ENCODE measurements around the gene PDE11A.
"Not testable (repeated sequence)": the region's sequence is repeated elsewhere in the genome, so short reads cannot be mapped to it uniquely, and the experiment has no call there.

Gene PDE11A

GRCh38 chr2:178074123-178075005, 1.8 kb upstream of the PDE11A start:
- no peak for DNase-seq

- no peak for DNase-seq
These were observed 586 bp downstream of the PDE11A start for GRCh38 chr2:178072000-178072382.

GRCh38 chr2:178070824-178071223, 1.8 kb downstream of the PDE11A start:
- DNase-seq: no peak

- peak in 1 of 2 experiments; percentile 12 for DNase-seq
These were observed 3.0 kb downstream of the PDE11A start for GRCh38 chr2:178069551-178069950.

- DNase-seq: no peak
These were observed 3.6 kb downstream of the PDE11A start for GRCh38 chr2:178068823-178069454.

GRCh38 chr2:178066890-178067669, 5.5 kb downstream of the PDE11A start:
- no peak for DNase-seq

- no peak for DNase-seq
These were observed 6.3 kb downstream of the PDE11A start for GRCh38 chr2:178066324-178066723.

GRCh38 chr2:178059681-178060080, 12.9 kb downstream of the PDE11A start:
- no peak for DNase-seq

- no peak for DNase-seq
These were observed 13.5 kb downstream of the PDE11A start for GRCh38 chr2:178059111-178059510.

GRCh38 chr2:178057179-178057680, 15.3 kb downstream of the PDE11A start:
- no peak for DNase-seq

GRCh38 chr2:178056345-178056744, 16.2 kb downstream of the PDE11A start:
- no peak for DNase-seq

- DNase-seq: not testable (repeated sequence)
These were observed 21.3 kb downstream of the PDE11A start for GRCh38 chr2:178051257-178051656.

- no peak for DNase-seq
These were observed 25.2 kb downstream of the PDE11A start for GRCh38 chr2:178047391-178047790.

- no peak for DNase-seq
These were observed 27.7 kb downstream of the PDE11A start for GRCh38 chr2:178044836-178045235.

- no peak for DNase-seq
These were observed 29.3 kb downstream of the PDE11A start for GRCh38 chr2:178043266-178043665.

- not testable (repeated sequence) for DNase-seq
These were observed 39.0 kb downstream of the PDE11A start for GRCh38 chr2:178033583-178033982.

GRCh38 chr2:178029342-178029741, 43.2 kb downstream of the PDE11A start:
- DNase-seq: no peak

GRCh38 chr2:178025551-178026185, 46.9 kb downstream of the PDE11A start:
- no peak for DNase-seq

GRCh38 chr2:178018141-178018540, 54.4 kb downstream of the PDE11A start:
- DNase-seq: no peak

GRCh38 chr2:178016612-178017011, 56.0 kb downstream of the PDE11A start:
- DNase-seq: no peak

GRCh38 chr2:178012639-178013038, 59.9 kb downstream of the PDE11A start:
- DNase-seq: no peak

- no peak for DNase-seq
These were observed 62.8 kb downstream of the PDE11A start for GRCh38 chr2:178009813-178010212.
